OCI-LY1 (cell line): ENCODE results near the gene RAD21L1.

ENCODE experiments used
- H2AFZ ChIP-seq: fragments of 200-600 bp; sonication (generic), shearing (Covaris generic); 2 replicates; pipeline ENCODE4 v1.6.0; 2014; ENCODE audit warnings: antibody characterized with exemption, mild to moderate bottlenecking, low read length
- H3F3A ChIP-seq: fragments of 200-600 bp; sonication (generic), shearing (Covaris generic); 2 replicates; pipeline ENCODE4 v1.6.0; 2014; ENCODE audit warnings: mild to moderate bottlenecking, antibody characterized with exemption, low read length, moderate library complexity; ENCODE audit not compliant: insufficient read depth
- H3K27ac ChIP-seq: fragments of 200-600 bp; sonication (generic); 2 replicates; pipeline ENCODE4 v1.5.1; 2014; ENCODE audit warnings: low read length, mixed run types, mild to moderate bottlenecking, low read depth; ENCODE audit not compliant: poor library complexity, severe bottlenecking
- H3K27me3 ChIP-seq: fragments of 200-600 bp; sonication (generic); 2 replicates; pipeline ENCODE4 v1.6.0; 2014; ENCODE audit warnings: antibody characterized with exemption, mild to moderate bottlenecking, low read length, moderate library complexity; ENCODE audit not compliant: insufficient read depth
- H3K36me3 ChIP-seq: fragments of 200-600 bp; sonication (generic); 2 replicates; pipeline ENCODE4 v1.6.1; 2014; ENCODE audit warnings: mild to moderate bottlenecking, antibody characterized with exemption, low read length, moderate library complexity, mixed read lengths; ENCODE audit not compliant: insufficient read depth
- H3K4me1 ChIP-seq: fragments of 200-600 bp; sonication (generic); 2 replicates; pipeline ENCODE4 v1.5.1; 2014; ENCODE audit warnings: mild to moderate bottlenecking, low read length, moderate library complexity; ENCODE audit not compliant: insufficient read depth, severe bottlenecking
- H3K4me2 ChIP-seq: fragments of 200-600 bp; sonication (generic), shearing (Covaris generic); 2 replicates; pipeline ENCODE4 v1.6.1; 2014; ENCODE audit warnings: low read length
- H3K4me3 ChIP-seq: fragments of 200-600 bp; sonication (generic); 2 replicates; pipeline ENCODE4 v1.5.1; 2014; ENCODE audit warnings: low read length, low read depth, mild to moderate bottlenecking, mixed read lengths; ENCODE audit not compliant: poor library complexity, severe bottlenecking
- H3K79me2 ChIP-seq: fragments of 200-600 bp; shearing (Covaris generic); 2 replicates; pipeline ENCODE4 v1.6.1; 2016; ENCODE audit warnings: mixed run types, low read length, mixed read lengths; ENCODE audit not compliant: insufficient read depth
- H3K9ac ChIP-seq: fragments of 200-600 bp; sonication (generic), shearing (Covaris generic); 2 replicates; pipeline ENCODE4 v1.6.1; 2014; ENCODE audit warnings: mild to moderate bottlenecking, low read length, mixed read lengths
- H3K9me2 ChIP-seq: fragments of 200-600 bp; sonication (generic), shearing (Covaris generic); 2 replicates; pipeline ENCODE4 v1.6.1; 2014; ENCODE audit warnings: low read depth, mild to moderate bottlenecking, low read length, mixed read lengths
- H3K9me3 ChIP-seq: fragments of 200-600 bp; shearing (Covaris generic); 2 replicates; pipeline ENCODE4 v1.6.1; 2014; ENCODE audit warnings: low read length, mixed read lengths
- H4K20me1 ChIP-seq: fragments of 200-600 bp; sonication (generic), shearing (Covaris generic); 2 replicates; pipeline ENCODE4 v1.6.0; 2016; ENCODE audit warnings: mild to moderate bottlenecking, low read length; ENCODE audit not compliant: insufficient read depth
- CTCF ChIP-seq: fragments of 200-600 bp; sonication (generic), shearing (Covaris generic); IDR thresholded peaks from 2 replicates; pipeline ENCODE4 v1.5.1; 2017; ENCODE audit warnings: mild to moderate bottlenecking, antibody characterized with exemption, low read length, moderate library complexity, mixed read lengths
- EZH2 ChIP-seq: fragments of 200-600 bp; sonication (generic), shearing (Covaris generic); IDR thresholded peaks from 2 replicates; pipeline ENCODE4 v1.8.0; 2017; ENCODE audit warnings: borderline replicate concordance, mixed run types, mild to moderate bottlenecking, antibody characterized with exemption, low read length, moderate library complexity, mixed read lengths

The RAD21L1 gene

GRCh38 chr20:1183153-1183552 lies 42.7 kb upstream of the RAD21L1 start:
- Histone ChIP-seq H3K27ac (no peak overlapping the region), H3K9ac (no peak overlapping the region), H3K9me3 (no peaks in the 10 kb centered on the region), H3K27me3 (no peaks in the 10 kb centered on the region), H3K4me3 (no peak overlapping the region), H2AFZ (no peak overlapping the region), H3K4me2 (no peak overlapping the region), H3K4me1 (no peaks in the 10 kb centered on the region), H3K36me3 (no peaks in the 10 kb centered on the region), H3F3A (no peaks in the 10 kb centered on the region), H3K9me2 (no peaks in the 10 kb centered on the region), H3K79me2 (no peaks in the 10 kb centered on the region), H4K20me1 (no peaks in the 10 kb centered on the region)
- TF ChIP-seq CTCF (no peak), EZH2 (no peak)

- Histone ChIP-seq H3K27me3 (no peaks in the 10 kb centered on the region), H3K4me1 (no peaks in the 10 kb centered on the region), H3K79me2 (no peaks in the 10 kb centered on the region), H3F3A (no peaks in the 10 kb centered on the region), H3K4me2 (no peak overlapping the region), H4K20me1 (no peaks in the 10 kb centered on the region), H3K9ac (no peak overlapping the region), H3K36me3 (no peaks in the 10 kb centered on the region), H3K9me3 (no peaks in the 10 kb centered on the region), H3K4me3 (no peak overlapping the region), H3K9me2 (no peaks in the 10 kb centered on the region), H2AFZ (no peak overlapping the region), H3K27ac (no peak overlapping the region)
- TF ChIP-seq CTCF (no peak), EZH2 (no peak)
Measured at GRCh38 chr20:1184260-1184637, 41.6 kb upstream of the RAD21L1 start.

GRCh38 chr20:1184638-1185315 lies 41.1 kb upstream of the RAD21L1 start, which contains the start of gene TMEM74B:
TMEM74B (minus strand) TSS chr20:1184981; CDS start chr20:1183801, 1,180 bp downstream.
- Histone ChIP-seq H3K4me1 (no peaks in the 10 kb centered on the region), H3K9me3 (no peaks in the 10 kb centered on the region), H3K27me3 (no peaks in the 10 kb centered on the region), H3K4me3 (peak within 1 kb of the TSS; percentile 27), H3K79me2 (no peaks in the 10 kb centered on the region), H4K20me1 (no peaks in the 10 kb centered on the region), H3K27ac (no peak within 1 kb of the TSS), H3K36me3 (no peaks in the 10 kb centered on the region), H3K9me2 (no peaks in the 10 kb centered on the region), H3F3A (no peaks in the 10 kb centered on the region), H3K4me2 (peak within 1 kb of the TSS; percentile 48), H2AFZ (no peak within 1 kb of the TSS), H3K9ac (no peak within 1 kb of the TSS)
- no peak for TF ChIP-seq EZH2

GRCh38 chr20:1185316-1185741 lies 40.5 kb upstream of the RAD21L1 start:
- H3K79me2 ChIP-seq, result no peaks in the 10 kb centered on the region
- no peak overlapping the region for H3K9ac ChIP-seq
- no peaks in the 10 kb centered on the region for H3K36me3 ChIP-seq
- H3K4me2 ChIP-seq, result peak overlapping the region; percentile 48
- TF ChIP-seq EZH2, result no peak
- no peak for TF ChIP-seq CTCF
- H2AFZ ChIP-seq, result no peak overlapping the region
- H3K4me3 ChIP-seq, result peak overlapping the region; percentile 27
- H3K27ac ChIP-seq, result no peak overlapping the region
- H3K9me2 ChIP-seq, result no peaks in the 10 kb centered on the region
- H3F3A ChIP-seq, result no peaks in the 10 kb centered on the region
- no peaks in the 10 kb centered on the region for H3K27me3 ChIP-seq
- H4K20me1 ChIP-seq, result no peaks in the 10 kb centered on the region
- H3K9me3 ChIP-seq, result no peaks in the 10 kb centered on the region
- no peaks in the 10 kb centered on the region for H3K4me1 ChIP-seq
